Activated naive CD8-positive, alpha-beta T cell (primary cell): ENCODE data around the gene COPZ2.
"Not testable (repeated sequence)": the region's sequence is repeated elsewhere in the genome, so short reads cannot be mapped to it uniquely, and the experiment has no call there.

Source experiments
- H3K27ac Mint-ChIP-seq: one replicate; pipeline ENCODE4 v1.8.0; 2021; ENCODE audit warnings: mixed read lengths
- H3K27me3 Mint-ChIP-seq: one replicate; pipeline ENCODE4 v1.8.0; 2021; ENCODE audit warnings: mixed read lengths
- H3K36me3 Mint-ChIP-seq: one replicate; pipeline ENCODE4 v1.8.0; 2021; ENCODE audit warnings: mixed read lengths
- H3K4me1 Mint-ChIP-seq: one replicate; pipeline ENCODE4 v1.8.0; 2021; ENCODE audit warnings: low read depth, mixed read lengths
- H3K4me3 Mint-ChIP-seq: one replicate; pipeline ENCODE4 v1.8.0; 2021; ENCODE audit warnings: mild to moderate bottlenecking, mixed read lengths
- H3K9me3 Mint-ChIP-seq: one replicate; pipeline ENCODE4 v1.8.0; 2021; ENCODE audit warnings: low read depth, mixed read lengths

COPZ2 gene

GRCh38 chr17:48027322-48027981 is 10.1 kb downstream of the COPZ2 start:
- H3K27me3 Mint-ChIP-seq, result peaks cover 17% of the 10 kb centered on the region
- no peaks in the 10 kb centered on the region for H3K9me3 Mint-ChIP-seq
- no peak overlapping the region for H3K27ac Mint-ChIP-seq
- no peak overlapping the region for H3K4me3 Mint-ChIP-seq
- no peaks in the 10 kb centered on the region for H3K36me3 Mint-ChIP-seq
- H3K4me1 Mint-ChIP-seq, result peaks cover 27% of the 10 kb centered on the region

GRCh38 chr17:48026502-48027321 is 10.9 kb downstream of the COPZ2 start:
- no peaks in the 10 kb centered on the region for H3K36me3 Mint-ChIP-seq
- no peaks in the 10 kb centered on the region for H3K9me3 Mint-ChIP-seq
- peaks cover 27% of the 10 kb centered on the region for H3K4me1 Mint-ChIP-seq
- H3K27ac Mint-ChIP-seq, result no peak overlapping the region
- H3K4me3 Mint-ChIP-seq, result peak overlapping the region; percentile 53
- peaks cover 19% of the 10 kb centered on the region for H3K27me3 Mint-ChIP-seq

GRCh38 chr17:48025904-48026501 is 11.6 kb downstream of the COPZ2 start:
- Mint-ChIP-seq H3K27me3 (peaks cover 19% of the 10 kb centered on the region), H3K4me3 (peak overlapping the region; percentile 90)

GRCh38 chr17:48025040-48025903 is 12.3 kb downstream of the COPZ2 start:
- Mint-ChIP-seq H3K36me3 (no peaks in the 10 kb centered on the region), H3K4me1 (peaks cover 27% of the 10 kb centered on the region), H3K9me3 (no peaks in the 10 kb centered on the region), H3K4me3 (peak overlapping the region; percentile 90), H3K27ac (peak overlapping the region; percentile 56), H3K27me3 (peaks cover 19% of the 10 kb centered on the region)

More at GRCh38 chr17:48025904-48026501, 11.6 kb downstream of the COPZ2 start:
- H3K9me3 Mint-ChIP-seq, result no peaks in the 10 kb centered on the region
- no peak overlapping the region for H3K27ac Mint-ChIP-seq
- H3K36me3 Mint-ChIP-seq, result no peaks in the 10 kb centered on the region
- peaks cover 27% of the 10 kb centered on the region for H3K4me1 Mint-ChIP-seq

GRCh38 chr17:48024149-48025039 is 13.2 kb downstream of the COPZ2 start:
- Mint-ChIP-seq H3K27me3 (peaks cover 19% of the 10 kb centered on the region), H3K36me3 (no peaks in the 10 kb centered on the region), H3K4me3 (peak overlapping the region; percentile 90), H3K9me3 (no peaks in the 10 kb centered on the region), H3K27ac (peak overlapping the region; percentile 56), H3K4me1 (peaks cover 27% of the 10 kb centered on the region)

GRCh38 chr17:48023400-48024148 is 14.0 kb downstream of the COPZ2 start:
- H3K27me3 Mint-ChIP-seq, result peaks cover 17% of the 10 kb centered on the region
- H3K4me3 Mint-ChIP-seq, result peak overlapping the region; percentile 79
- no peaks in the 10 kb centered on the region for H3K9me3 Mint-ChIP-seq
- H3K4me1 Mint-ChIP-seq, result peaks cover 27% of the 10 kb centered on the region
- H3K36me3 Mint-ChIP-seq, result no peaks in the 10 kb centered on the region
- no peak overlapping the region for H3K27ac Mint-ChIP-seq

- peak overlapping the region; percentile 33 for H3K4me3 Mint-ChIP-seq
- peaks cover 27% of the 10 kb centered on the region for H3K4me1 Mint-ChIP-seq
- peaks cover 17% of the 10 kb centered on the region for H3K27me3 Mint-ChIP-seq
- H3K9me3 Mint-ChIP-seq, result no peaks in the 10 kb centered on the region
- no peak overlapping the region for H3K27ac Mint-ChIP-seq
- no peaks in the 10 kb centered on the region for H3K36me3 Mint-ChIP-seq
These were observed 14.7 kb downstream of the COPZ2 start for GRCh38 chr17:48022901-48023300.

- H3K27me3 Mint-ChIP-seq, result peaks cover 17% of the 10 kb centered on the region
- no peak overlapping the region for H3K27ac Mint-ChIP-seq
- H3K4me1 Mint-ChIP-seq, result peaks cover 28% of the 10 kb centered on the region
- no peaks in the 10 kb centered on the region for H3K9me3 Mint-ChIP-seq
- H3K36me3 Mint-ChIP-seq, result no peaks in the 10 kb centered on the region
- no peak overlapping the region for H3K4me3 Mint-ChIP-seq
These were observed 15.7 kb downstream of the COPZ2 start for GRCh38 chr17:48021934-48022333.

GRCh38 chr17:48017817-48018158 is 19.8 kb downstream of the COPZ2 start:
- H3K4me1 Mint-ChIP-seq, H3K9me3 Mint-ChIP-seq, H3K4me3 Mint-ChIP-seq, H3K27ac Mint-ChIP-seq, H3K36me3 Mint-ChIP-seq: not testable (repeated sequence)
- H3K27me3 Mint-ChIP-seq, result peaks cover 21% of the 10 kb centered on the region

GRCh38 chr17:48016112-48016511 is 21.5 kb downstream of the COPZ2 start:
- H3K27ac Mint-ChIP-seq, result no peak overlapping the region

GRCh38 chr17:48014595-48015111 is 22.9 kb downstream of the COPZ2 start:
- Mint-ChIP-seq H3K27ac (no peak overlapping the region), H3K4me1 (peaks cover 13% of the 10 kb centered on the region), H3K9me3 (no peaks in the 10 kb centered on the region), H3K4me3 (no peak overlapping the region), H3K36me3 (no peaks in the 10 kb centered on the region), H3K27me3 (peaks cover 26% of the 10 kb centered on the region)

More at GRCh38 chr17:48016112-48016511, 21.5 kb downstream of the COPZ2 start:
- no peaks in the 10 kb centered on the region for H3K36me3 Mint-ChIP-seq
- no peak overlapping the region for H3K4me3 Mint-ChIP-seq
- no peaks in the 10 kb centered on the region for H3K9me3 Mint-ChIP-seq
- peaks cover 23% of the 10 kb centered on the region for H3K27me3 Mint-ChIP-seq
- H3K4me1 Mint-ChIP-seq, result peaks cover 13% of the 10 kb centered on the region

- Mint-ChIP-seq H3K9me3 (no peaks in the 10 kb centered on the region), H3K36me3 (no peaks in the 10 kb centered on the region), H3K27ac (no peak overlapping the region), H3K27me3 (peaks cover 26% of the 10 kb centered on the region), H3K4me1 (peaks cover 13% of the 10 kb centered on the region), H3K4me3 (no peak overlapping the region)
These were observed 23.6 kb downstream of the COPZ2 start for GRCh38 chr17:48013876-48014594.

- H3K4me3 Mint-ChIP-seq, result peak overlapping the region; percentile 78
- H3K36me3 Mint-ChIP-seq, result no peaks in the 10 kb centered on the region
- H3K27me3 Mint-ChIP-seq, result peaks cover 26% of the 10 kb centered on the region
- no peaks in the 10 kb centered on the region for H3K9me3 Mint-ChIP-seq
- H3K27ac Mint-ChIP-seq, result no peak overlapping the region
- peaks cover 12% of the 10 kb centered on the region for H3K4me1 Mint-ChIP-seq
These were observed 24.9 kb downstream of the COPZ2 start for GRCh38 chr17:48012654-48013053.
